K562 (cell line): ENCODE measurements around the gene PLK1. TPM values are rescaled to one million over a fixed set of nuclear protein-coding genes. Genes with fewer than 3 reads are reported as not detected.

ENCODE experiments used
- CREBBP ChIP-seq: IDR thresholded peaks from one replicate; pipeline ENCODE4 v1.6.1; 2012; ENCODE audit warnings: low read depth, mild to moderate bottlenecking, control low read depth, inconsistent platforms, low read length
- CREM ChIP-seq: IDR thresholded peaks from 2 replicates; pipeline ENCODE4 v1.6.1; 2014; ENCODE audit warnings: antibody characterized with exemption, low read depth
- L3MBTL2 ChIP-seq: fragments of 450-650 bp; IDR thresholded peaks from 2 replicates; pipeline ENCODE4 v1.6.1; 2016; ENCODE audit warnings: mild to moderate bottlenecking, moderate library complexity
- MEIS2 ChIP-seq: fragments of 450-650 bp; IDR thresholded peaks from 2 replicates; pipeline ENCODE4 v1.6.1; 2014; ENCODE audit warnings: mild to moderate bottlenecking; ENCODE audit not compliant: partially characterized antibody
- RBM14 ChIP-seq: fragments of 200-400 bp; formaldehyde crosslinking; IDR thresholded peaks from 2 replicates; pipeline ENCODE4 v1.6.1; 2018; ENCODE audit warnings: low read depth, mild to moderate bottlenecking, low read length, moderate library complexity, borderline replicate concordance; ENCODE audit not compliant: insufficient read depth
- SMAD4 ChIP-seq: fragments of 250-450 bp; sonication (Bioruptor Pico); conservative IDR thresholded peaks from 2 replicates; pipeline ENCODE4 v1.8.0; 2021; ENCODE audit warnings: inconsistent platforms, mild to moderate bottlenecking, moderate library complexity
- ZBTB11 ChIP-seq, 3 experiments: fragments of 200-800 bp in 1 of 3; fragments of 250-450 bp in 1 of 3; fragments of 450-650 bp in 1 of 3; sonication (Bioruptor Pico) in 1 of 3; sonication (Bioruptor generic) in 1 of 3; formaldehyde crosslinking in 1 of 3; IDR thresholded peaks; 2 replicates each; pipeline versions ENCODE4 v1.6.1 to v1.8.0; 2016 to 2022; ENCODE audit warnings: mild to moderate bottlenecking in 2 of 3, missing genetic modification characterization in 2 of 3, missing compliant biosample characterization in 1 of 3, moderate library complexity in 1 of 3
- ZNF212 ChIP-seq: fragments of 450-650 bp; formaldehyde crosslinking; IDR thresholded peaks from 2 replicates; pipeline ENCODE4 v1.4.0; 2020; ENCODE audit warnings: mild to moderate bottlenecking
- polyA plus RNA-seq, 8 experiments: library from polyadenylated mRNA; depleted of rRNA in 4 of 8; stranded (reverse) in 5 of 8; unstranded in 3 of 8; fragments of >200 nt; fragmentation: Nextera tagmentation in 2 of 8; fragmentation: Illumina TruSeq in 1 of 8; extraction: Ambion mirVana in 2 of 8; extraction: Trizol in 1 of 8; gene quantifications; 2 replicates each; pipeline versions ENCODE4 v1.2.1 to v1.2.3, GENCODE V29; 2011 to 2014; ENCODE audit warnings: inconsistent platforms in 1 of 8, missing spikeins in 1 of 8
- total RNA-seq, 7 experiments: library from RNA; depleted of rRNA in 6 of 7; stranded (reverse); fragments of >200 nt in 6 of 7; fragmentation: Illumina TruSeq in 2 of 7; extraction: Trizol in 2 of 7; gene quantifications; 2 replicates each; pipeline versions ENCODE4 v1.2.1 to v1.2.3, GENCODE V29; 2011 to 2021; ENCODE audit warnings: low replicate concordance in 1 of 7
- TF ChIP-seq, protein P1 (sequence below), 2 experiments: fragments of 450-650 bp; IDR thresholded peaks; 2 replicates each; pipeline ENCODE4 v1.6.1; 2016; ENCODE audit warnings: mild to moderate bottlenecking in 2 of 2, borderline replicate concordance in 1 of 2, low read depth in 1 of 2, moderate library complexity in 1 of 2
- TF ChIP-seq, protein P2 (sequence below), 3 experiments: IDR thresholded peaks in 2 of 3; conservative IDR thresholded peaks in 1 of 3; 2 replicates each; pipeline ENCODE4 v1.5.1; 2011 to 2012; ENCODE audit warnings: low read length in 3 of 3, mild to moderate bottlenecking in 3 of 3, control low read depth in 2 of 3, improper control_type of control experiment in 1 of 3, inconsistent platforms in 1 of 3, low read depth in 1 of 3, mixed read lengths in 1 of 3, moderate library complexity in 1 of 3; ENCODE audit not compliant: insufficient read depth in 2 of 3

PLK1 gene
- total and polyA plus RNA-seq, 9 of the 15 experiments (the other 6 are each of a cell fraction or from before 2014, with no cell fraction given) = 13.6 to 212 (median 45.5) TPM

DNA sequence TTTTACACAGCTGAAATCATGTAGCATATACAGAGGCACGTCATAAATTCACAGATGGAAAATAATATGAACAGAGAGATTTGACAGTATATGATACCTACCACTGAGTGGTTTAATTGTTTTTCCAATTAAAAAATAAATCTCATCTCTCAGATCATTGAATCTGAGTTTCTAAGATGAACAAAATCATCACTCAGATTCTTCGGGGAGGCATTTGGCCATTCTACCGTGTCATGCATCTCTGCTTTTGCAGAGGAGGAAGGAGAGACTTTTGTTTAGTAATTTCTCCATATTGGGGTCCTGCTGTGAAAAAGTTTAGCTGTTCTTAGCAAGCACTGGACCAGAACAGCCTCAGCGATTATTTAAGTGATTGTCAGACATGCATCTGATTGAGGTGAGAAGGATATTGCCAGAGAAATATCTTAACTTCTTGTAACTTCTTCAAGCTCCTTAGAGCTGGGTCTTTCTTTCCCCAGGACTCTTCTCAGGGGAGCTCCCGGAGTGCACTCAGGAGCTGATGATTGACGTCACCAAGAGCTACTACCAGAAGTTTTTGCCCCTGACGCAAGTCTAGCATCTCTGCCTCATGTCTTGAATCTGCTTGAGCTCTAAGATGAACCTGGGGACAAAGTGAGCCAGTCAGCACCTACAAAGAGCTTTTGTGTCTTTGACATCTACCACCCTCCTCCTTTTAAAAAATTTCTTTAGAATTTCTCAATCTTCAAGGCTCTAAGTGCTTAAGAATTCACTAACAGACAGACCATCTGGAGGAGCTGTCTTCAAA lies 11.9 kb upstream of the PLK1 start (continued):
- no peak for TF ChIP-seq ZBTB11 (CRISPR knock-in tag; IDR thresholded peaks at IDR 0.05)
- TF ChIP-seq MEIS2 = peak; percentile 74
- no peak for TF ChIP-seq ZNF212 (CRISPR knock-in tag)
- TF ChIP-seq CREBBP = no peak
- TF ChIP-seq SMAD4 = no peak
- TF ChIP-seq L3MBTL2 = peak; percentile 13; the same call in 1 of the 2 replicates
- peak; percentile 32; the same call in 1 of the 2 replicates for TF ChIP-seq CREM
- TF ChIP-seq, protein P1, sequence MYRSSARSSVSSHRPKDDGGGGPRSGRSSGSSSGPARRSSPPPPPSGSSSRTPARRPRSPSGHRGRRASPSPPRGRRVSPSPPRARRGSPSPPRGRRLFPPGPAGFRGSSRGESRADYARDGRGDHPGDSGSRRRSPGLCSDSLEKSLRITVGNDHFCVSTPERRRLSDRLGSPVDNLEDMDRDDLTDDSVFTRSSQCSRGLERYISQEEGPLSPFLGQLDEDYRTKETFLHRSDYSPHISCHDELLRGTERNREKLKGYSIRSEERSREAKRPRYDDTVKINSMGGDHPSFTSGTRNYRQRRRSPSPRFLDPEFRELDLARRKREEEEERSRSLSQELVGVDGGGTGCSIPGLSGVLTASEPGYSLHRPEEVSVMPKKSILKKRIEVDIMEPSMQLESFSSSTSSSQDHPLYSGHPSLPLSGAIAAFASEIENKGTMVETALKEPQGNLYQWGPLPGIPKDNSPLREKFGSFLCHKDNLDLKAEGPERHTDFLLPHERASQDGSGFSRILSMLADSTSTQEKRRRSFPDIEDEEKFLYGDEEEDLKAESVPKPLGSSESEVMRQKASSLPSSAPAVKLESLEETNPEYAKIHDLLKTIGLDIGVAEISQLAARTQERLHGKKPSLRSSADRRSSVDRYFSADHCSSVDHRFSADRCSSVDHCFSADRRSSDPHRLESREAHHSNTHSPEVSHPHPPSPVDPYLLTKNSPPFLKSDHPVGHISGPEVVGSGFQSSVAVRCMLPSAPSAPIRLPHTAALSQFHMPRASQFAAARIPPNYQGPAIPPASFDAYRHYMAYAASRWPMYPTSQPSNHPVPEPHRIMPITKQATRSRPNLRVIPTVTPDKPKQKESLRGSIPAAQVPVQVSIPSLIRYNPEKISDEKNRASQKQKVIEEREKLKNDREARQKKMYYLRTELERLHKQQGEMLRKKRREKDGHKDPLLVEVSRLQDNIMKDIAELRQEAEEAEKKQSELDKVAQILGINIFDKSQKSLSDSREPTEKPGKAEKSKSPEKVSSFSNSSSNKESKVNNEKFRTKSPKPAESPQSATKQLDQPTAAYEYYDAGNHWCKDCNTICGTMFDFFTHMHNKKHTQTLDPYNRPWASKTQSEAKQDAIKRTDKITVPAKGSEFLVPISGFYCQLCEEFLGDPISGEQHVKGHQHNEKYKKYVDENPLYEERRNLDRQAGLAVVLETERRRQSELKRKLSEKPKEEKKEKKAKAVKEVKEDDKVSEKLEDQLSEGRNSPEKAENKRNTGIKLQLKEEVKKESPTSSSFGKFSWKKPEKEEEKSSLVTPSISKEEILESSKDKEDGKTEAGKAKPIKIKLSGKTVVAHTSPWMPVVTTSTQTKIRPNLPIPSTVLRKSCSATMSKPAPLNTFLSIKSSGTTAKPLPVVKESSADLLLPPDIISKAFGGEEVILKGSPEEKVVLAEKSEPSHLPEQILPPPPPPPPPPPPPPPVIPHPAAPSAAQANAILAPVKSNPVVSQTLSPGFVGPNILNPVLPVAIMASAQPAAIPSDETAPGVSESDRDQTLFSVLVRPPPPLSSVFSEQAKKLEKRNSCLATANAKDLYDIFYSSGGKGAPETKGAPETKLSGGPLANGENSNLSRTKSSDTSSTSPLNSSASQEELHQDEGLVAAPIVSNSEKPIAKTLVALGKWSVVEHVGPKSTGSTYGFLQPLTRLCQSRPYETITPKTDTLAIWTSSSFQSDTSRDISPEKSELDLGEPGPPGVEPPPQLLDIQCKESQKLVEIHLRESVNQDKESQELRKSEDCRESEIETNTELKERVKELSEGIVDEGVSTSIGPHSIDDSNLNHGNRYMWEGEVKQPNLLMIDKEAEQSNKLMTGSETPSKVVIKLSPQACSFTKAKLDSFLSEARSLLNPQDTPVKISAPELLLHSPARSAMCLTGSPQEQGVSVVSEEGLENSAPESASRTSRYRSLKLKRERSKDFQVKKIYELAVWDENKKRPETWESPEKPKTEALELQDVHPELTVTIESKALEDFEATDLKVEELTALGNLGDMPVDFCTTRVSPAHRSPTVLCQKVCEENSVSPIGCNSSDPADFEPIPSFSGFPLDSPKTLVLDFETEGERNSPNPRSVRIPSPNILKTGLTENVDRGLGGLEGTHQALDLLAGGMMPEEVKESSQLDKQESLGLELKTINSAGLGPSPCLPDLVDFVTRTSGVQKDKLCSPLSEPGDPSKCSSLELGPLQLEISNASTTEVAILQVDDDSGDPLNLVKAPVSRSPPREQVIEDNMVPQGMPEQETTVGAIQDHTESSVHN (IDR thresholded peaks at IDR 0.05; ENCODE audit: borderline replicate concordance in 1 of 2, low read depth in 1 of 2) = no peak
- TF ChIP-seq, protein P2, sequence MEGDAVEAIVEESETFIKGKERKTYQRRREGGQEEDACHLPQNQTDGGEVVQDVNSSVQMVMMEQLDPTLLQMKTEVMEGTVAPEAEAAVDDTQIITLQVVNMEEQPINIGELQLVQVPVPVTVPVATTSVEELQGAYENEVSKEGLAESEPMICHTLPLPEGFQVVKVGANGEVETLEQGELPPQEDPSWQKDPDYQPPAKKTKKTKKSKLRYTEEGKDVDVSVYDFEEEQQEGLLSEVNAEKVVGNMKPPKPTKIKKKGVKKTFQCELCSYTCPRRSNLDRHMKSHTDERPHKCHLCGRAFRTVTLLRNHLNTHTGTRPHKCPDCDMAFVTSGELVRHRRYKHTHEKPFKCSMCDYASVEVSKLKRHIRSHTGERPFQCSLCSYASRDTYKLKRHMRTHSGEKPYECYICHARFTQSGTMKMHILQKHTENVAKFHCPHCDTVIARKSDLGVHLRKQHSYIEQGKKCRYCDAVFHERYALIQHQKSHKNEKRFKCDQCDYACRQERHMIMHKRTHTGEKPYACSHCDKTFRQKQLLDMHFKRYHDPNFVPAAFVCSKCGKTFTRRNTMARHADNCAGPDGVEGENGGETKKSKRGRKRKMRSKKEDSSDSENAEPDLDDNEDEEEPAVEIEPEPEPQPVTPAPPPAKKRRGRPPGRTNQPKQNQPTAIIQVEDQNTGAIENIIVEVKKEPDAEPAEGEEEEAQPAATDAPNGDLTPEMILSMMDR (IDR thresholded peaks at IDR 0.05 in 2 of 3, conservative IDR thresholded peaks at IDR 0.05 in 1 of 3; ENCODE audit: insufficient read depth in 2 of 3, low read depth in 1 of 3, low read length in 3 of 3) = 0 out of 6 replicates have a peak, but pooled peaks of 1 of the 3 experiments have one; percentile 8
- TF ChIP-seq RBM14 = no peak
